ENCODE results near the gene ACER3. TPM values are rescaled to one million over a fixed set of nuclear protein-coding genes. Genes with fewer than 3 reads are reported as not detected.

Gene ACER3
- total and polyA plus RNA-seq, 2 donors (not counting 1 experiment from before 2014, with no cell fraction given): 3.3 to 12.9 TPM

- H3K27me3 ChIP-seq (replicated peaks in 1 of 4; ENCODE audit: control extremely low read depth in 1 of 4, control insufficient read depth in 3 of 4, insufficient read depth in 4 of 4, low read length in 3 of 4): no peaks in the 10 kb centered on the region
- no peaks in the 10 kb centered on the region for H4K20me1 ChIP-seq (ENCODE audit: control insufficient read depth, insufficient read depth, low read length, poor library complexity, severe bottlenecking)
- H3K4me3 Mint-ChIP-seq: no peak overlapping the region
- H2AFZ ChIP-seq (ENCODE audit: insufficient read depth, low read depth, low read length, poor library complexity, severe bottlenecking): no peak overlapping the region
- H3K4me3 ChIP-seq (ENCODE audit: control extremely low read depth in 1 of 5, extremely low read depth in 1 of 5, insufficient read depth in 1 of 5, low read depth in 2 of 5, low read length in 4 of 5): no peak overlapping the region
- POLR2A ChIA-PET: no interaction called here
- no peaks in the 10 kb centered on the region for H3K4me1 Mint-ChIP-seq
- H3K36me3 ChIP-seq (replicated peaks in 1 of 2; ENCODE audit: control extremely low read depth in 1 of 2, control insufficient read depth in 1 of 2, extremely low read depth in 1 of 2, insufficient read depth in 2 of 2, low read length in 1 of 2): no peaks in the 10 kb centered on the region
- TF ChIP-seq EZH2 (IDR thresholded peaks at IDR 0.05; ENCODE audit: borderline replicate concordance, insufficient read depth, low read depth, low read length, poor library complexity, severe bottlenecking) (no peak), CTCF (IDR thresholded peaks at IDR 0.05) (no peak)
- no peaks in the 10 kb centered on the region for H3K9me3 ChIP-seq (ENCODE audit: control extremely low read depth in 1 of 3, control insufficient read depth in 2 of 3, insufficient read depth in 1 of 3, low read length in 2 of 3)
- peaks cover under 1% of the 10 kb centered on the region for H3K27me3 Mint-ChIP-seq
- no peaks in the 10 kb centered on the region for H3K4me1 ChIP-seq (ENCODE audit: control insufficient read depth in 2 of 2, insufficient read depth in 2 of 2, low read length in 2 of 2)
- CTCF ChIA-PET: interaction anchor here (1.5 kb wide), 1 partner anchor 25 kb away, joined by 4 read pairs; no protein-coding TSS in a partner anchor
- intact Hi-C loops (cut with micrococcal nuclease): no loop called here
- no peaks in the 10 kb centered on the region for H3K79me2 ChIP-seq (ENCODE audit: control insufficient read depth, insufficient read depth, low read length)
- H3K27ac ChIP-seq (ENCODE audit: low read length in 2 of 2): no peak overlapping the region
- no peak overlapping the region for H3K9ac ChIP-seq (ENCODE audit: low read length)
- H3K27ac Mint-ChIP-seq: no peak overlapping the region
- H3K9me3 Mint-ChIP-seq (ENCODE audit: insufficient read depth): no peaks in the 10 kb centered on the region
- ATAC-seq (ENCODE audit: low read depth) (no peak), DNase-seq (no peak)
- WGBS (ENCODE audit: insufficient coverage): 85% methylated on average over 3 of the region's 3 CpGs
- no peak overlapping the region for H3K4me2 ChIP-seq (replicated peaks; ENCODE audit: low read depth, low read length, poor library complexity, severe bottlenecking)
These were observed 26.6 kb upstream of the ACER3 start for GRCh38 chr11:76834151-76834550.

- H3K27ac Mint-ChIP-seq: no peak overlapping the region
- TF ChIP-seq EZH2 (IDR thresholded peaks at IDR 0.05; ENCODE audit: borderline replicate concordance, insufficient read depth, low read depth, low read length, poor library complexity, severe bottlenecking) (no peak), CTCF (IDR thresholded peaks at IDR 0.05) (no peak)
- no peaks in the 10 kb centered on the region for H3K36me3 ChIP-seq (replicated peaks in 1 of 2; ENCODE audit: control extremely low read depth in 1 of 2, control insufficient read depth in 1 of 2, extremely low read depth in 1 of 2, insufficient read depth in 2 of 2, low read length in 1 of 2)
- peaks cover 3% of the 10 kb centered on the region for H3K27me3 Mint-ChIP-seq
- no peak overlapping the region for H2AFZ ChIP-seq (ENCODE audit: insufficient read depth, low read depth, low read length, poor library complexity, severe bottlenecking)
- H4K20me1 ChIP-seq (ENCODE audit: control insufficient read depth, insufficient read depth, low read length, poor library complexity, severe bottlenecking): no peaks in the 10 kb centered on the region
- intact Hi-C loops (cut with micrococcal nuclease): no loop called here
- ChIA-PET POLR2A (no interaction called here), CTCF (no interaction called here)
- H3K4me3 Mint-ChIP-seq: no peak overlapping the region
- no peaks in the 10 kb centered on the region for H3K27me3 ChIP-seq (replicated peaks in 1 of 4; ENCODE audit: control extremely low read depth in 1 of 4, control insufficient read depth in 3 of 4, insufficient read depth in 4 of 4, low read length in 3 of 4)
- H3K4me2 ChIP-seq (replicated peaks; ENCODE audit: low read depth, low read length, poor library complexity, severe bottlenecking): no peak overlapping the region
- no peaks in the 10 kb centered on the region for H3K9me3 ChIP-seq (ENCODE audit: control extremely low read depth in 1 of 3, control insufficient read depth in 2 of 3, insufficient read depth in 1 of 3, low read length in 2 of 3)
- H3K27ac ChIP-seq (ENCODE audit: low read length in 2 of 2): no peak overlapping the region
- no peak overlapping the region for H3K4me3 ChIP-seq (ENCODE audit: control extremely low read depth in 1 of 5, extremely low read depth in 1 of 5, insufficient read depth in 1 of 5, low read depth in 2 of 5, low read length in 4 of 5)
- H3K9ac ChIP-seq (ENCODE audit: low read length): no peak overlapping the region
- DNase-seq (no peak), ATAC-seq (ENCODE audit: low read depth) (no peak)
- no peaks in the 10 kb centered on the region for H3K79me2 ChIP-seq (ENCODE audit: control insufficient read depth, insufficient read depth, low read length)
- no peaks in the 10 kb centered on the region for H3K4me1 Mint-ChIP-seq
- 100% methylated on average over 1 of the region's 2 CpGs for WGBS (ENCODE audit: insufficient coverage)
- H3K4me1 ChIP-seq (ENCODE audit: control insufficient read depth in 2 of 2, insufficient read depth in 2 of 2, low read length in 2 of 2): no peaks in the 10 kb centered on the region
- no peaks in the 10 kb centered on the region for H3K9me3 Mint-ChIP-seq (ENCODE audit: insufficient read depth)
These were observed 25.7 kb upstream of the ACER3 start for GRCh38 chr11:76835036-76835435.
